OCI-LY1 (cell line): Measurements from ENCODE around the gene CNPY4.

ENCODE experiments used
- EZH2 ChIP-seq: fragments of 200-600 bp; sonication (generic), shearing (Covaris generic); IDR thresholded peaks from 2 replicates; pipeline ENCODE4 v1.8.0; 2017; ENCODE audit warnings: borderline replicate concordance, mixed run types, mild to moderate bottlenecking, antibody characterized with exemption, low read length, moderate library complexity, mixed read lengths
- TF ChIP-seq, protein P1 (sequence below): fragments of 200-600 bp; sonication (generic), shearing (Covaris generic); IDR thresholded peaks from 2 replicates; pipeline ENCODE4 v1.5.1; 2017; ENCODE audit warnings: mild to moderate bottlenecking, antibody characterized with exemption, low read length, moderate library complexity, mixed read lengths

- TF ChIP-seq, protein P1, sequence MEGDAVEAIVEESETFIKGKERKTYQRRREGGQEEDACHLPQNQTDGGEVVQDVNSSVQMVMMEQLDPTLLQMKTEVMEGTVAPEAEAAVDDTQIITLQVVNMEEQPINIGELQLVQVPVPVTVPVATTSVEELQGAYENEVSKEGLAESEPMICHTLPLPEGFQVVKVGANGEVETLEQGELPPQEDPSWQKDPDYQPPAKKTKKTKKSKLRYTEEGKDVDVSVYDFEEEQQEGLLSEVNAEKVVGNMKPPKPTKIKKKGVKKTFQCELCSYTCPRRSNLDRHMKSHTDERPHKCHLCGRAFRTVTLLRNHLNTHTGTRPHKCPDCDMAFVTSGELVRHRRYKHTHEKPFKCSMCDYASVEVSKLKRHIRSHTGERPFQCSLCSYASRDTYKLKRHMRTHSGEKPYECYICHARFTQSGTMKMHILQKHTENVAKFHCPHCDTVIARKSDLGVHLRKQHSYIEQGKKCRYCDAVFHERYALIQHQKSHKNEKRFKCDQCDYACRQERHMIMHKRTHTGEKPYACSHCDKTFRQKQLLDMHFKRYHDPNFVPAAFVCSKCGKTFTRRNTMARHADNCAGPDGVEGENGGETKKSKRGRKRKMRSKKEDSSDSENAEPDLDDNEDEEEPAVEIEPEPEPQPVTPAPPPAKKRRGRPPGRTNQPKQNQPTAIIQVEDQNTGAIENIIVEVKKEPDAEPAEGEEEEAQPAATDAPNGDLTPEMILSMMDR, result no peak
- TF ChIP-seq EZH2, result no peak
Measured at GRCh38 chr7:100088095-100088620, 31.3 kb upstream of the CNPY4 start.
